Stimulated activated CD8-positive, alpha-beta memory T cell treated with anti-CD3 and anti-CD28 coated beads, Interleukin-4, amount 100 ng/mL, for 1 hour (primary cell): Measurements from ENCODE around the gene COQ8A.

Source experiments
- DNase-seq, 2 donors: peaks; one replicate each; pipeline ENCODE4 v3.0.0-alpha.2; 2020; ENCODE audit warnings: low read depth in 2 of 2, low spot score in 1 of 2

The COQ8A gene

DNA sequence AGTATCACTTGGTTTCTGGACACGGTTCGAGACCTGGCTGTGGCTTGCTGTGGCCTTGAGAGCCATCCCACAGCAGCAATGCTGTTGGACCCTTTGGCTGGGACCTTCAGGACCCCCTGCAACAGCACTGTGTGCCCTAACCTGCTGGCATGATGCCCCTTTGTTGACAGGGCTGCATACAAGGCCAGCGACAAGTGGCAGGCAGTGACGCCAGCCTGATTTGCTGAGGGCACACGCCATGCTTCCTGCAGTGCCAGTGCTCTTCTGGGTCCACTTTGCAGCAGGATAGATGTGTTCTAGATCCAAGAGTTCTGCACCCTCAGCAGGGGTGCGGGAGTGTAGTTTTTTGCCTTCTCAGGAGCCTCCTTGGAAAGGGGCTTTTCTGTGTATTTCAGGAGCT lies 32.8 kb downstream of the COQ8A start:
- DNase-seq = no peak

DNA sequence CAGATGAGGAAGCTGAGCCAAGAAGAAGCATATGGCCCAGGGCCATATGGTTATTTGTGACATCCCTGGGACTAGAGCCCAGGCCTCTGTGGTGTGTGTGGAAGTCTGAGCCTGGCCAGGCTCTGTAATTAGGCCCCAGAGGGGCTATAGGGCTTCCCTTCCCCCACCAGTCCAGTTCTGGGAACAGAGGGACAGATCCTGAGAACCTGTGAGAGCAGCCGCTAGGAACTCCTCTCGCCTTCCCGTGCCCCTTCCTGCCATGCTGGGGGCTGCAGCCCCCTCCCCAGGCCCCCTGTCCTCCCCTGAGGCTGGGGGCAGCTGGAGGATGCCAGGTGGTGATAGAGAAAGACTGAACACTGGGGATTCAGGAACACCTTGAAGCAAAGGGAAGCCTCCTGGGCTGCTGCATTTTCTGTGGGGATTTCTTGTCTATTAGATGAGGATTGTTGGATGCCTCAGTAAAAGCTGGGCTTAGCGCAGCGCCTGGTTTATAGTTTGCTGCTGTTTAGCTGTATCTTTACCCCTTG lies 33.3 kb downstream of the COQ8A start:
- DNase-seq = no peak

DNA sequence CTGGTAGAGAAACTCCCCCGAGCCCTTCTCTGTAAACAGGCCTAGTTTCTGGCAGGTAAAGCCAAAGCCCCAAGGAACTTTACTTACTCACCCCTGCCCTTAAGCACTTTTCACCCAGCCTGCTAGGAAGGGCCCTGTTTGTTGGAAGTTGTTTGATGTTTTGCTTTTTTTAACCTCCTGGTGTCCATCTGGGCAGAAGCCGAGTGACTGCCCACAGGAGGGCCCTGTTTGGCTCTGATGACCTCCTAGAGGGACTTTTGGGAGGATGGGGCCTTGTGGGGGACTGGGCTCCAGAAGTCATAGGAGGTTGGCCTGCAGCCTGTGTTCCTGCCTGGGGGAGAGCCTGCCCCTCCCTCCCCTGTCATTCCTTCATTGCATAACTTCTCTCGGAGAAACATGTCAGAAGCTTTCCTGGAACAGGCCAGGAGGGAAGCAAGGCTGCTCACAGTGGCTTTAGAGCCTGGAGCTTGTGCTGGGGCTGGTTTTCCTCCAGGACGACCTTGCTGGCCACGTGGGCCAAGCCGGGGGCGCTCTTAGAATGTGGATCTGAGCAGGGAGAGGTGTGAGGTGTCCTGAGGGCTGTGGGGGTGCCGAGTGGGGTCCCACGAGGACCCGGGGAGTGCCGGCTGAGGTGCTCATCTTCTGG lies 33.9 kb downstream of the COQ8A start:
- no peak for DNase-seq

DNA sequence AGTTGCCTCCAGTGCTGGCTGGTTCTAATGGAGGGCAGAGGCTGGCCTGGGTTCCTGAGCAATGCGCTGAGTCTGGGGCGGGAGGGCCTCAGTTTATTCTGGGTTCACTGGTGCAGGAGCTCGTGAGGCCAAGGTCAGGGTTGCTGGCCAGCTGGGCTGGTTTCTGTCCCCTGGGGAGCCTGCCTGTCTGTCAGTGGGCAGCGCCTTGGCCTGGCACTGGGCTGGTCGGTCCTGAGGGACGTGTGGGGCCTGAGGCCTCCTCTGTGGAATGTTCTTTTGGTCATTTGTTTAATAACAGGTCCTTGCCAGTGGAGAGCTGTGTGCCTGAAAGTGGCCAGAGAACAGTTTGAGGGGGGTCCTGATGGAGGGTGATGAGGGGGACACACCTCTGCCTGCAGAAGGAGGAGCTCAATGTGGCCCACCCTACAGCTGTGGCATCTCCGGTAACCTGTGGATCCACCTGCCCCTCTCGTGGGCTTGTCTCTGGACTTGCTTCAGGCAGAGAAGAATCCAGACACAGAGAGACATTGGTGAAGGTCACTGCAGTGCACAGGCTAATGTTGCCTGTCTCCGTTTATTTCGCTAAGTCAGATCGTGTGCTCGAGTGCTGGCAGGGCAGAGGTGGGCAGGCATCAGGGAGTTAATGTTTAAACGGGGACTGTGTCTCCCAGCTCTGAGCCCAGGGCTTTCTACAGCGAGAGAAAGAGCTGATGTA lies 34.6 kb downstream of the COQ8A start:
- no peak for DNase-seq

DNA sequence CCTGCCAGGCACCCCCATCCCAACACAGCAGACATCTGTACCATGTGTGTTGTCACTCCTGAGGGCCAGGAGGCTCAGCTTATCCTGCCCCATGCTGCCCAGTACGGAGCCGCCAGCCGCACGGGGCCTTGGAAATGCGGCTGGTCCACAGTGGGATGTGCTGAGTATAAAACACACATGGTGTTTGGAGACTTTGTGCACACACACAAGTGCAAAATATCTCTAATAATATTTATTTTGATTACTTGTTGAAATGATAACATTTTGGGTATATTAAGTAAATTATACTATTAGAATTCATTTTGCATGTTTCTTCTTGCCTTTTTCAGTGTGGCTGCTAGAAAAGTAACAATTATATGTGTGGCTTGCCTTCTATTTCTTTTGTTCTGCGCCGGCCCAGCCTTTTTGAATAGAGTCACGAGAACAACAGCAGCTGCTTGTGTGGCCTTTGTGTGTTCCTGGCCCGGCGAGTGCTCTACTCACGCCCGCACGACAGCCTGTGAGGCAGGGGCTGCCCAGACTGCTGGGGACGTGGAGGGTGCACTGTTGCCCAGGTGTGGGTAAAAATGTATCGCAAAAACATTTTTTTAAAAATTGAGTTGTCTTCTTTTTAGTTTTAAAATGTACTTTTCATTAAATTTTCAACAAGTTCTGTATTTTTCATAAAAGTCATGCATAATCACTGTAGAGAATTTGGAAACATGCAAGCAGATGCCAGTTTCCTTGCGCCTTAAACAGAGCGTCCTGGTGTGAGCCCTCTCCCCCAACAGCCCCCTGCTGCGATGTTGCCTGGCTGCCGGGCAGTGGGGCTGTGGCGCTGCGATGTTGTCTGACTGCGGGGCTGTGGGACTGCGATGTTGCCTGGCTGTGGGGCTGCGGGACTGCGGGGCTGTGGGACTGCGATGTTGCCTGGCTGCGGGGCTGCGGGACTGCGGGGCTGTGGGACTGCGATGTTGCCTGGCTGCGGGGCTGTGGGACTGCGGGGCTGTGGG lies 35.5 kb downstream of the COQ8A start:
- DNase-seq = no peak

DNA sequence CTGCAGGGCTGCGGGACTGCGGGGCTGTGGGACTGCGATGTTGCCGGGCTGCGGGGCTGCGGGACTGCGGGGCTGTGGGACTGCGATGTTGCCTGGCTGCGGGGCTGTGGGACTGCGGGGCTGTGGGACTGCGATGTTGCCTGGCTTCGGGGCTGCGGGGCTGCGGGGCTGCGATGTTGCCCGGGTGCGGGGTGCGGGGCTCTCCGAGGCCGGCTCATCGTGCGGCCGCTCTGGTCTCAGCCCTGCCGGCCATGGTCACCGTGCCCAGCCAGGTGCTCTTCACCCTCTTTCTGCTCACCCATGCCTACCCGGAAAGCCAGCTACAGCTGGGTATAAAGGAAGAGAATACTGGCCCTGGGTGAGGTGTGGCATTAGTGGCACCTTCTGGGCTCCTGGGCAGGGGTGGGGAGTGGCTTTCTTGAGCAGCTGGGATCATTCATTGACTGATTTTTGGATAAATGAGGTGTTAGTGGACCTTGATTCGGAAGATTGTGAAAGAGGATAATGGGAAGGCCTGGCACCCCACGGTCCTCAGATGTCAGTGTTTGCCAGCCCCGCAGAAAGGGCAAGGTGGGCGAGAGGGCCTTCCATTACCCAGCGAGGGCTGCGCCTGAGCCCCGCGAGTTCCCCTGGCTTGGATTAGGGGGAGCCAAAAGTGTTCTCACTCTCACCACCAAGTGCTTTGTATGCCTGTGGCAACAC lies 36.3 kb downstream of the COQ8A start:
- no peak for DNase-seq

DNA sequence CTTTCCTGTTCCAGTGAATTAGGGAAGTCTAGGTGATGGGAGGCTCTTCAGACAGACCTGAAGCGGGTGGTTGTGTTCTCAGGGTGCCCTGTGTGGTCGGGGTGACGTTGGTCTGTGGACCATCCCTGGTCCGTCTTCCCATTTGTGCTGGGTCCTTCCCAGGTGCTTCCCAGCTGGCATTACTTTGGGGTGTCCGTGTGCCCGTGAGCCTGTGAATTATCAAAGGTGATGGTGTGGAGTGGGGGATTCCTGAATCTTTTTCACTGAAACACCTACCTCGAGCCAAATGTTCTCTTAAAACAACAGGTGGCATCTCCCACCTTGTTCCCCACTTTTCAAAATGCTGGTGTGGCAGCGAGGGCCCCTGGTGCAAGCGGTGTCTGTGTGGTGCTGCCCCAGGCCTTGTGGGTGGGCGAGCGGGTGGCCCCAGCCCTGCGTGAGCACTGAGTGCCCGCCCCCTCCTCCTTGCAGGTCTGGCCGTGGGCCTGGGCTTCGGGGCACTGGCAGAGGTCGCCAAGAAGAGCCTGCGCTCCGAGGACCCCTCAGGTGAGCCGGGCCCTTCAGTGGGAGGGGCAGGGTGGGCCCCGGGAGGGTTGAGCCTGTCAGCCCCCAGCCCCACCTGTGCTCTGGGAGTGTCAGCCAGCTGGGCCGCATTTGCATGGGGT lies 37.0 kb downstream of the COQ8A start:
- no peak for DNase-seq

DNA sequence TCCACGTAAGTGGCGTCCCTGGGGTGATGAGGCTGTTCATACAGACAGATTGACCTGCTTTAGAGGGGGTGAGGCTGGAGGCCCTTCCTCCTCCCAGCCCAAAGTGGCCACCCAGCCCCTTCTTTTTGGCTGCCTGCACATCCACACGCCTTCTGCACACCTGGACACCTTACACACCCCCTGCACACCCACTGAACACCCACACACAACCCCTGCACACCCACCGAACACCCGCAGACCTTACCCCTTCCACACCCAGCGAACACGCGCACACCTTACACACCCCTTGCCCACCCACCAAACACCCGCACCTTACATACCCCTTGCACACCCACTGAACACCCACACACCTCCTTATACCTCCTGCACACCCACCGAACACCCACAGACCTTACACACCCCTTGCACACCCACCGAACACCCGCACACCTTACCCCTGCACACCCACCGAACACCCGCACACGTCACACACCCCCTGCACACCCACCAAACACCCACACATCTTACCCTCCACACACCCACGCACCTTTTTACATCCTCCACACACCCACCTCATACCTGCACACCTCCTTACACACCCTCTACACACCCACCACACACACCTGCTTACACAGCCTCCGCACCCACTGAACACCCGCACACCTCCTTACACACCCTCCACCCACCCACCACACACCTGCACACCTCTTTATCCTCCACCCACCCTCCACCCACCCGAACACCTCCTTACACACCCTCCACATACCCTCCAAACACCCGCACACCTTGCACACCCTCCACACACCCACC lies 37.7 kb downstream of the COQ8A start:
- no peak for DNase-seq

DNA sequence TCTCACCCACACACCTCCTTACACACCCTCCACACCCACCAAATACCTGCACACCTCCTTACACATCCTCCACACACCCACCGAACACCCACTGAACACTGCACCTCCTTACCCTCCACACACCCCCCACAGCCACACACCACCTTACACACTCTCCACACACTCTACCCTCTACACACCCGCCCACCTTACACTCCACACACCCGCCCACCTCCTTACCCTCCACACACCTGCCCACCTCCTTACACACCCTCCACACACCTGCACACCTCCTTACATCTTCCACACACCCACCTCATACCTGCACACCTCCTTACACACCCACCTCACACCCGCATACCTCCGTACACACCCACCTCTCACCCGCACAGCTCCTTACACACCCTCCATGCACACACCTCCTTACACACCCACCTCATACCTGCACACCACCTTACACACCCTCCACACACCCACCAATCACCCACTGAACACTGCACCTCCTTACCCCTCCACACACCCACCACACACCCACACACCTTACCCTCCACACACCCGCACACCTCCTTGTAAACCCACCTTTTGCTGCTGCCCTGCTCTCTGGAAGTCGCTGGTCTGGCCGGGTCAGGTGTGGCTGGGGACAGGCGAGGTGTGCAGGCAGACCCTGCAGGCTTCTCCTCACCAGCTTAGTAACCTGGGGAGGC lies 38.5 kb downstream of the COQ8A start:
- no peak for DNase-seq

DNA sequence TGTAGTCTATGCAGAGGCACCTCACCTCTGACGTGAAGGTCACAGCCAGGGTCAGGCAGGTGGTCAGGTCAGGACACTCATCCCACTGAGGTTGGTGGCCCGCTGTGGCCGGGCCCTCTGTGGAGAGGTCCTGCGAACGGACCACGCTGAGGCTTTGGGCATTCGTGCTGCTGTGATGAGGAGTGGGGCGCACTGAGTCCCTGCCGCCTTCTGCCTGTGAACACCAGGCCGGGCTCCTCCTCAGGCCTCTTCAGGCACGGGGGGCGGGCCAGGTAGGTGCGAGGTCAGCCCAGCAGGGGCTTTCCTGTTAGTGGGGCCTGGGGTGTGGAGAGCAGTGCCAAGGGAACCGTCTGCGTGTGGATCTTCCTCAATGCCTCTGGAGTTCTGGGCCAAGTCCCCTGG lies 39.0 kb downstream of the COQ8A start:
- DNase-seq = no peak

DNA sequence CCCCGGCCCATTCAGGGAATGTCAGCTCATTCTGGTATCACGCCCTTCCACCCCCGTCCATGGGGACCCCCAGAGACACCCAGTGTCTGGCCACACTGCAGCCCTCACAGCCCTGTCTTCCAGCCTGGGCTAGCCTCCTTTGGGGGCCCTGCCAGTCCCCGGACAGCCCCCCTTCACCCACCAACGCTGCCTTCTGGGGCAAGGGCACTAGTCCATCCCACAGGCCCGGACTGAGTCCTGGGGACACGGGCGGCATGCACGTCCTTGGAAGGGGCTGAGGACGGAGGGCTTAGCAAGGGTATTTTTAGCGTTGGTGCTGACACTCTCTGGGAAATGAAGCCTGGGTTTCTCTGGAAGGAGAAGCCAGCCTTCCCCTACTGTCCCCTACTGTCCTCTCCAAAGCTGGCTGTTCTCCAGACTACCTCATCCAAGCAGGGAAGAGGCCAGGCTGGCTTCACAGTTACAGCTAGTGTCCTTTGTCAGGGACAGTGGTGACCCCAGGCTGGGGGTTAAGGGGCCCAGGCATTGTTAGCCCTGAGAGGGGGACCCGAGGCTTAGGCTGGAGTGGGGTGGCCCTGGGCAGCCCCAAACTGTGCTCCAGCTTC lies 39.5 kb downstream of the COQ8A start:
- no peak for DNase-seq

DNA sequence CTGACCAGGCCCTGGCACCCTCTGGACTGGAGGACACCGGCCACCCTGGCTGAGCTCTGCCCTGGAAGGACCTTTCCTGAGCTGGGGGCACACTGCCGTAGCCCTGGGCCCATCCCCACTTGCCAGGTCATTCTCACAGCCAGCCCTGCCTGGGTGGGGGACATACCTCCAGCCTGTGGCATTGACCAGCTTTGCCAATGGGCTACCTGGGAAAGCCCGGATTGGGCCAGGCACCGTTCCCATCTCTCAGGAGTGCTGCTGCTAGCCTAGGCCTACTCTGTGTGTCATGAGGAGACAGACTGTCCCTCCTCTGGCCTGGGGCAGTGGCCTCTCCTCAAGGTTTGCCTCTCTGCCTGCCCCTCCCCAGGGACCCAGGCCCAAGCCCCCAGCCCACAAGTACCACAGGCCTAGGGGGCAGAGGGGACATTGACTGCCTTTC lies 40.0 kb downstream of the COQ8A start:
- no peak for DNase-seq

DNA sequence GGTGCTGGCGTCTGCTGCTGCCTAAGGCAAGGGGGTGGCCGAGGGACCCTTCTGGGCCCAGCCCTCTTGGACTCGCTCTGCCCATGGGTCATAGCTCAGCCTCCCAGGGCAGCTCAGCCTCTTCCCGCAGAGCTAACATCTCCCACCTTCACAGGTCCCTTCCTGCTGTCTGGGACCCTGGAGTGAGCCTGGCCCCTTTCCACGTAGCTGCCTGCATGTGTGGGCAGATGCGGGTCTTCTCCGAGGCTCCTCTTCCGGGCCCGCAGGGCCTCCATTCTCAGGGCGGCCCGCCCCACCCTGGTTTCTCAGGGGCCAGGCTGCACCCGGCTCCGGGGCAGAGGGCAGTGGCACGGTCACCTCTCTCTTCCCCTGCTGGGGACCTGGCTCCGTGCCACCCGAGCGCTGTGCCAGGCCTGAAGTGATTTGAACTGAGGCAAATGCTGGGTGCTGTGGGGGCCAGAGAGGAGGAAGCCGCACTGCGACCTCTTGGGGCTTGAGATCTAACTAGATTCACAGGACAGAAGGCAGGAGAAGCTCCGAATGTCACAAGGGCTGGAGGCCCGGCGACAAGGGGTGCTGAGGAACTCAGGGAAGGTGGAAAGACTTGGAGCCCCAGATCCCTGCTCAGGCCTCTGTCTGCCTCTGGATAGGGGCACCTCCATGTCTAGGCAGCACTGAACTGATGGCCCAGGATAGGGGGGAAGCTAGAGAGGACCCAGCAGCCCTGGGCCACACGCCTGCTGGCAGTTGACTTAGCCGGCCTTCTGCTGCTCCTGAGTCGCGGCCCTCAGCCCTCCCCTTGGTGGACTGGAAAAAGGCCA lies 40.7 kb downstream of the COQ8A start:
- DNase-seq = no peak

DNA sequence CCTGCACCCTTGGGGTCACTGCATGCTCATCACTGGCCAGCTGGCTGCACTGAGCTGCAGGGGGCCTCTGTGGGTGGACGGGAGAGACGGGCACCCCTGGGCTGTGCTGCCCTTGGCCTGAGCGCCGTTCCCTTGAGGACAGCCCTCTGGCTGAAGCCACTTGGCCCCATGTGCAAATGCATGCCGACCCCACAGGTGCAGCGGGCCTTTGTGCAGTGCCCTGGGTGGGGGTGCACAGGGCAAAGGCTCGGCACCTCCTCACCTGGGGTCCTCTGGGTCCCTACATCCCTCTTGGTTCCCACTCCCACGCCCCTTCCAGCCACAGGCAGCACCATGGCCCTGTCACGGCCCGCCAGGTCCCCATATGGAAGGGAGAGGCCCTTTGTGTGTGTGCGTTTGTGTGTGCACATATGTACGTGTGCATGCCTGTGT lies 41.3 kb downstream of the COQ8A start:
- no peak for DNase-seq

DNA sequence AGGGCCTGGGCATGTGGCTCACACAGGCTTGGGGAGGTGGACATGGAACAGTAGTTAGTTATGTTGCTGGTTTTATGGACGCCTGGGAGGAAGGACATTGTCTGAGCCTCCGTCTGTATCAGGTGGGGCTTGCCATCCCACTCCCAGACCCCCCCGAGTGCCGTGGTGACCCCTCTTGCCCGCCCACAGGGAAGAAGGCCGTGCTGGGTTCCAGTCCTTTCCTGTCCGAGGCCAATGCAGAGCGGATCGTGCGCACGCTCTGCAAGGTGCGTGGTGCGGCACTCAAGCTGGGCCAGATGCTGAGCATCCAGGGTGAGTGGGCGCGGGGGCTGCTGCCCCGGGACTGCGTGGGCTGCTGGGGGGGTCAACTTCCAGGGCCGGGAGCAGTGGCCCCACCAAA lies 41.7 kb downstream of the COQ8A start:
- DNase-seq = no peak

DNA sequence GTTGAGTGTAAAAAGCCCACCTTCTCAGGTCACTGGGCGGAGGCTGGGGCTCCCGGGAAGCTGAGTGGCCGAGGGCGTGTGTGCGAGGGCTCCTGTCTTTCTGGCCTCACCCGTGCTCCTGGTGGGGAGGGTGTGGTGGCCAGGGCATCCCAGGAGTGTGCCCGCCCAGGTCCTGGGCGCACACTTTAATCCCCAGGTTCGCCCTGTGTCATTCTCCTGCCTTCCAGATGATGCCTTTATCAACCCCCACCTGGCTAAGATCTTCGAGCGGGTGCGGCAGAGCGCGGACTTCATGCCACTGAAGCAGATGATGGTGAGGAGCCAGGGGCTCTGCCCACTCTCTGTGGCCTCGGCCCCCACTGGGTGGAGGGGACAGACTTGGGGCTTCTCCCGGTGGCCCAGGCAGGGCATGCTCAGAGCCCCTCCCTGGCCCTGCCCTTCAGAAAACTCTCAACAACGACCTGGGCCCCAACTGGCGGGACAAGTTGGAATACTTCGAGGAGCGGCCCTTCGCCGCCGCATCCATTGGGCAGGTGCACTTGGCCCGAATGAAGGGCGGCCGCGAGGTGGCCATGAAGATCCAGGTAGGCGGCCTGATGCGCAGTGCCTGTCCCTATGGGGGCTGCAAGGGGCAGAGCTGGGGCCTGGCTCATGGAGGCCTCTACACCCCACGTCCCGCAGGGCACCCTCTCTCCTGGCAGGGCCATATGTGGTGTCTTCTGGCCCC lies 42.5 kb downstream of the COQ8A start:
- DNase-seq = no peak
